Peyer's patch (tissue), 4 donors: ENCODE measurements around the gene CADPS. TPM values are rescaled to one million over a fixed set of nuclear protein-coding genes. Genes with fewer than 3 reads are reported as not detected.

Experiments used
- DNase-seq, 3 donors: peaks; one replicate each; pipeline ENCODE4 v3.0.0-alpha.2; 2017 to 2019
- H3K27ac ChIP-seq, 4 donors: fragments of 200-600 bp; sonication (generic); one replicate each; pipeline ENCODE4 v1.5.1; 2016 to 2019
- H3K27me3 ChIP-seq, 2 donors: fragments of 200-600 bp; sonication (generic); one replicate each; pipeline ENCODE4 v1.5.1; 2019
- H3K36me3 ChIP-seq, 3 donors: fragments of 200-600 bp; sonication (generic); one replicate each; pipeline ENCODE4 v1.5.1; 2016 to 2019
- H3K4me1 ChIP-seq, 4 donors: fragments of 200-600 bp; sonication (generic); one replicate each; pipeline ENCODE4 v1.5.1; 2016 to 2019
- H3K4me3 ChIP-seq, 4 donors: fragments of 200-600 bp; sonication (generic); 1 replicate in 3 of 4; 2 replicates in 1 of 4; pipeline ENCODE4 v1.5.1; 2016 to 2019; ENCODE audit warnings: mild to moderate bottlenecking in 1 of 4
- H3K9me3 ChIP-seq, 4 donors: fragments of 200-600 bp; sonication (generic); one replicate each; pipeline ENCODE4 v1.5.1; 2016 to 2019; ENCODE audit warnings: mild to moderate bottlenecking in 1 of 4
- POLR2A ChIP-seq, 2 donors: fragments of 450-650 bp; IDR thresholded peaks; one replicate each; pipeline ENCODE4 v1.5.1; 2017; ENCODE audit warnings: antibody characterized with exemption in 2 of 2, mild to moderate bottlenecking in 2 of 2, moderate library complexity in 2 of 2
- total RNA-seq, 4 donors: library from RNA; depleted of rRNA; stranded (reverse); fragments of >200 nt; gene quantifications; one replicate each; pipeline ENCODE4 v1.1.0, GENCODE V29; 2016
- TF ChIP-seq, protein P1 (sequence below), 6 experiments: fragments of 450-650 bp in 4 of 6; fragments of 200-600 bp in 2 of 6; sonication (generic) in 1 of 6; IDR thresholded peaks; one replicate each; pipeline ENCODE4 v1.5.1; 2017 to 2019; ENCODE audit warnings: antibody characterized with exemption in 6 of 6, mild to moderate bottlenecking in 3 of 6, moderate library complexity in 1 of 6

Gene CADPS
- total RNA-seq, 4 donors from 2014 or later: 6.4 to 29.7 (median 18.1) TPM

DNA sequence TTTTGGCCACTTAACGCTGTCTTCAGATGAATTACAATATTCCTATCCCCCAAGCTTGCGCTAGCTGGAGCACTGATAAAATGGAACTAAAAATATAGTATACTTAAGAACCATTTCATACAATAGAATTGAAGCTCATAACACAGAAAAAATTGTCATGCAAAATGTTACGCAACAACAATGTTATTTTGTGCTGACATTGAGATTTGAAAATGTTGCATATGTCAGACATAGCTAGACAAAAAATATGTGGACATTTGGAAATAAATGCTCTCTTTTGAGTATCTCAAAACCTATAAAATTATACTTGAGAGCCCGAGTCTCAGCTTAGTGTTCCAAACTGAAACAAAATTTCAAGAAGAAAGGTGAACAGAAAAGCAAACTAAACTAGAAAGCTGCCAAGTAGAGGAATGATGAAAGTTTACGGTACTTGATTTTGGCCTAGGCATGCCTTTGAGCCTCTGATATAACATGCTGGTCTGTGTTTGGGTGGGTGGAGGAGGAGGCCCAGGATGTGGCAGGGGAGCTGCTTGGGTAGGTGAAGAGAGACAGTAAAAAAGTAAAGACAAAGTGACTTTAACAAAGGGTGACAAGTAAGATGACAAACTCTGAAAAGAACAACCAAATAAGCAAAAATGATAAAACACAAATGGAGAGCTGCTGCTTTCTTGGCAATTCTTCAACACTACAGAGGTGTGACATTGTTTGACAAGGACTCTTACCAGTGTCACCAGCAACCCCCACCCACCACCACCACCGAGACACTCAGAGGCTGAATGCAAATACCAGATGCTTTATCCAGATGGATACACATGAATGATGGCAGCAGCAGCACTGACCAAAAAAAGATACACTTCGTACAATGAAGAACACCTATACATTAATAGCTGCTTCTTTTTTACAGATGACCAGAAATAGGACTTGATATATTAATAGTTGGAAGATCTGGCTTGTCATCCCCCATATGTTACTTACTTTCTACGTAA is 372.6 kb downstream of the CADPS start:
- H3K4me1 ChIP-seq: no peaks in the 10 kb centered on the region
- DNase-seq: no peak
- H3K27me3 ChIP-seq: no peaks in the 10 kb centered on the region
- no peaks in the 10 kb centered on the region for H3K9me3 ChIP-seq
- no peak for TF ChIP-seq POLR2A (IDR thresholded peaks at IDR 0.05)
- TF ChIP-seq, protein P1, sequence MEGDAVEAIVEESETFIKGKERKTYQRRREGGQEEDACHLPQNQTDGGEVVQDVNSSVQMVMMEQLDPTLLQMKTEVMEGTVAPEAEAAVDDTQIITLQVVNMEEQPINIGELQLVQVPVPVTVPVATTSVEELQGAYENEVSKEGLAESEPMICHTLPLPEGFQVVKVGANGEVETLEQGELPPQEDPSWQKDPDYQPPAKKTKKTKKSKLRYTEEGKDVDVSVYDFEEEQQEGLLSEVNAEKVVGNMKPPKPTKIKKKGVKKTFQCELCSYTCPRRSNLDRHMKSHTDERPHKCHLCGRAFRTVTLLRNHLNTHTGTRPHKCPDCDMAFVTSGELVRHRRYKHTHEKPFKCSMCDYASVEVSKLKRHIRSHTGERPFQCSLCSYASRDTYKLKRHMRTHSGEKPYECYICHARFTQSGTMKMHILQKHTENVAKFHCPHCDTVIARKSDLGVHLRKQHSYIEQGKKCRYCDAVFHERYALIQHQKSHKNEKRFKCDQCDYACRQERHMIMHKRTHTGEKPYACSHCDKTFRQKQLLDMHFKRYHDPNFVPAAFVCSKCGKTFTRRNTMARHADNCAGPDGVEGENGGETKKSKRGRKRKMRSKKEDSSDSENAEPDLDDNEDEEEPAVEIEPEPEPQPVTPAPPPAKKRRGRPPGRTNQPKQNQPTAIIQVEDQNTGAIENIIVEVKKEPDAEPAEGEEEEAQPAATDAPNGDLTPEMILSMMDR (IDR thresholded peaks at IDR 0.05): no peak
- H3K36me3 ChIP-seq: no peaks in the 10 kb centered on the region
- H3K4me3 ChIP-seq: no peak overlapping the region
- H3K27ac ChIP-seq: no peak overlapping the region

DNA sequence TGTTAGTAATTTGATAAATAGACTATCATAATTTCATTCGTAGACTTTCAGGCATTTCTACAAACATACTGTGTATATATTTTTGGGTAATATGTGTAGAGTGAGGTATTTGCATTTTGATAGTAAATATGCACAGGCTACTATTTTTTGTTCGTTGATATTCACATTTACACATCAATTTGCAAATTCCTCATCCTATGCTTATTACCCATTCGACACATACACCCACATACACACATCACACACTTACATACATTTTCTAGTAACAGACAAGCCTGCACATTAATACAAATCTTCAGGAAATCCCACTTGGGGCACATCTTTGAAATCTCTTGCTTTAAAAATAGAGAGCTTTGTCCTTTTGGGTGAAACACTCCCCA is 373.9 kb downstream of the CADPS start:
- TF ChIP-seq POLR2A (IDR thresholded peaks at IDR 0.05): no peak
- TF ChIP-seq, protein P1 (IDR thresholded peaks at IDR 0.05): no peak
- Histone ChIP-seq H3K27me3 (no peaks in the 10 kb centered on the region), H3K4me1 (no peaks in the 10 kb centered on the region), H3K36me3 (no peaks in the 10 kb centered on the region), H3K4me3 (no peak overlapping the region), H3K9me3 (no peaks in the 10 kb centered on the region), H3K27ac (no peak overlapping the region)
- no peak for DNase-seq

DNA sequence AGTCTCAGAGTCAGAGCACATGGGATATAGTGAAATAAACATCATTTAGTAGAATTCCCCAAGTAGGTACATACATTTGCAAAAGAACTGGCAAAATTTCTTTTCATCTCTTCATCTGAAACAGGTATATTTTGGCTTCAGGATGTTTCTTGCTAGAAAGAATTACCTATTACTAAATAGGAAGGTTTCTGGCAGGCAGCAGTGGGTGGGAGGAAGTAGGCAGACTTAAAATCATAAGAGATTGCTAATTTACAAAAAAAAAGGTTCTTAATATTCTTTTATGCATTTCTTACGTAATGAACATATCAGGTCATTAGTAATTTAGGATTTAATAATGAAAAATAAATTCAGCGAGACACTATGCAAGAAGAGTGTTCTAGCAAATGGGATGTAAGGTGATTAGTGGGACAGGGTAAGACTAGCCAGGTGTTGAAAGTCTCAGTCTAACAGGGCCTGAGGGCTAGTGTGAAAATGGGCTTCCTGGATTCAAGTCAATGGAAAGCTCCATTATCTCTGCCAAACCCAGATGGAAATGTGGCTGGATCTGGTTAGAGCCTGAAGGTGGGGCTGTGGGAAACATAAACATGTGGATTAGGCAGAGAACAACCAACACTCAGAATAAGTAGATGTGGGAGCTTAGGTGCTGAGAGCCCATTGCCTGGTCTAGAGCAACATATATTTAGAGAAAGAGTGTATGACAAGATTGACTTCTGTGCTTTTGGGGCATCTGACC is 374.5 kb downstream of the CADPS start:
- no peak for DNase-seq
- H3K4me3 ChIP-seq: no peak overlapping the region
- H3K4me1 ChIP-seq: no peaks in the 10 kb centered on the region
- TF ChIP-seq POLR2A (IDR thresholded peaks at IDR 0.05): no peak
- TF ChIP-seq, protein P1 (IDR thresholded peaks at IDR 0.05): no peak
- H3K27me3 ChIP-seq: no peaks in the 10 kb centered on the region
- H3K9me3 ChIP-seq: no peaks in the 10 kb centered on the region
- no peaks in the 10 kb centered on the region for H3K36me3 ChIP-seq
- H3K27ac ChIP-seq: no peak overlapping the region

DNA sequence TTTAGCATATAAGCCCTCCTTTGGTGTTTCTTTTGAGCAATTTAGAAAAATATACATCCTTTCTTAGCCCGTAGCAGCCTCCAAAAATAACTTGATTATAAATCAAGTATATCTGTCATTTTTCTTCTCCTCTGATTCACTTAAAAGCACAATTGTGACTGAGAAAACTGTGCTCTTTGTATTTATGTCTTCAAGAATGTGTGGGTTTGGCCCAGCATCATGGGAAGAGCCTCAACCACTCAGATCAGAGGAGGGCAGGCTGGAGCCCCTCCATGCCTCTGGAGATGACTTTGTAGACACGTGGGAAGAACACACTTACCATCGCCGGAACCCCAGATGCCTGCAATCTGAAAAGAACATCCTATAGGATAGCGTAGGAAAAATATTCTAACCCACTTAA is 378.1 kb downstream of the CADPS start:
- no peaks in the 10 kb centered on the region for H3K4me1 ChIP-seq

DNA sequence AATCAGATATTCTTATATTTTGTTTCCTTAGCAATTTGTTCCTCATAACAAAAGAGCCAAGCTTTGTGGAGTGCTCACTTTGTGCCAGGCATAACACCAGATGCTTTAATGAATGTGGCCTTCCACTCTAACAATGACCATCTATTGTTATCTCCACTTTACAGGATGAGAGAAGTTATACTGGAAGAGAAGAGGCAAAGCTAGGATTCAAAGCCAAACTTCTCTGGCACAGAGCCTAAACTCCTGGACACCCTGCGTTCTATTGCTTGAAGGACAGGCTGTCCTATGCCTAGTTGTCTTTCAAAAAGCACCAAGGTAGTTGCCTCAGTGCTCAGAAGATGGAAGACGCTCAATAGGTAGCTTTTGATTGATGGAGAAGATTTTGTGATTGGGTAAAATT is 378.7 kb downstream of the CADPS start:
- Histone ChIP-seq H3K4me1 (no peaks in the 10 kb centered on the region), H3K27me3 (no peaks in the 10 kb centered on the region), H3K36me3 (no peaks in the 10 kb centered on the region), H3K27ac (no peak overlapping the region), H3K4me3 (no peak overlapping the region), H3K9me3 (no peaks in the 10 kb centered on the region)
- no peak for DNase-seq
- TF ChIP-seq, protein P1 (IDR thresholded peaks at IDR 0.05): no peak
- TF ChIP-seq POLR2A (IDR thresholded peaks at IDR 0.05): no peak

More for the DNA sequence above, 378.1 kb downstream of the CADPS start:
- TF ChIP-seq, protein P1 (IDR thresholded peaks at IDR 0.05): no peak
- TF ChIP-seq POLR2A (IDR thresholded peaks at IDR 0.05): no peak
- H3K27ac ChIP-seq: no peak overlapping the region
- H3K27me3 ChIP-seq: no peaks in the 10 kb centered on the region
- H3K36me3 ChIP-seq: no peaks in the 10 kb centered on the region
- no peak overlapping the region for H3K4me3 ChIP-seq
- DNase-seq: no peak
- no peaks in the 10 kb centered on the region for H3K9me3 ChIP-seq
